D341Med (cell line): ENCODE results near the gene VPS9D1.
"Not testable (repeated sequence)": the region's sequence is repeated elsewhere in the genome, so short reads cannot be mapped to it uniquely, and the experiment has no call there.

Experiments
- DNase-seq: peaks from one replicate; pipeline ENCODE4 v3.0.0; 2012; ENCODE audit warnings: low spot score

Gene VPS9D1

GRCh38 chr16:89693931-89694783 lies 26.5 kb downstream of the VPS9D1 start:
- DNase-seq: no peak

- no peak for DNase-seq
Measured at GRCh38 chr16:89693289-89693731, 27.4 kb downstream of the VPS9D1 start.

- DNase-seq: no peak
Measured at GRCh38 chr16:89691986-89692569, 28.6 kb downstream of the VPS9D1 start.

GRCh38 chr16:89691231-89691985 lies 29.3 kb downstream of the VPS9D1 start:
- DNase-seq: no peak

- DNase-seq: no peak
Measured at GRCh38 chr16:89690392-89690901, 30.3 kb downstream of the VPS9D1 start.

- not testable (repeated sequence) for DNase-seq
Measured at GRCh38 chr16:89689621-89690020, 31.1 kb downstream of the VPS9D1 start.

GRCh38 chr16:89689142-89689541 lies 31.6 kb downstream of the VPS9D1 start:
- no peak for DNase-seq

GRCh38 chr16:89688395-89688794 lies 32.3 kb downstream of the VPS9D1 start:
- no peak for DNase-seq

GRCh38 chr16:89687092-89687940 lies 33.4 kb downstream of the VPS9D1 start:
- DNase-seq: no peak

GRCh38 chr16:89686520-89687091 lies 34.1 kb downstream of the VPS9D1 start, which contains the start of gene CDK10:
Gene CDK10, plus strand, starts transcription at chr16:89686689. Its CDS starts 22 bp downstream, at chr16:89686711.
- DNase-seq: peak; percentile 97

- no peak for DNase-seq
Measured at GRCh38 chr16:89685916-89686315, 34.8 kb downstream of the VPS9D1 start.

GRCh38 chr16:89678258-89678657 lies 42.4 kb downstream of the VPS9D1 start:
- no peak for DNase-seq

GRCh38 chr16:89672177-89672941 lies 48.3 kb downstream of the VPS9D1 start:
- no peak for DNase-seq

- not testable (repeated sequence) for DNase-seq
Measured at GRCh38 chr16:89671565-89671964, 49.1 kb downstream of the VPS9D1 start.

GRCh38 chr16:89670496-89671431 lies 49.9 kb downstream of the VPS9D1 start:
- peak; percentile 9 for DNase-seq

- peak; percentile 3 for DNase-seq
Measured at GRCh38 chr16:89669755-89670154, 50.9 kb downstream of the VPS9D1 start.

- DNase-seq: no peak
Measured at GRCh38 chr16:89668790-89669158, 51.9 kb downstream of the VPS9D1 start.

- peak; percentile 9 for DNase-seq
Measured at GRCh38 chr16:89667633-89668032, 53.1 kb downstream of the VPS9D1 start.

- peak; percentile 6 for DNase-seq
Measured at GRCh38 chr16:89667000-89667399, 53.7 kb downstream of the VPS9D1 start.
